Islet of Langerhans (tissue), 1 donor: Measurements from ENCODE around the gene CD300C.
"Not testable (repeated sequence)": the region's sequence is repeated elsewhere in the genome, so short reads cannot be mapped to it uniquely, and the experiment has no call there.

ENCODE experiments used
- FAIRE-seq: peaks from one replicate; lab custom pipeline; 2011; peaks lifted over from hg19 to GRCh38; lab: Jason Lieb, UNC

Gene CD300C

GRCh38 chr17:74512624-74513091 lies 33.3 kb downstream of the CD300C start:
- FAIRE-seq: no peak

GRCh38 chr17:74512036-74512435 lies 33.9 kb downstream of the CD300C start:
- FAIRE-seq: no peak

GRCh38 chr17:74508156-74508555 lies 37.8 kb downstream of the CD300C start:
- no peak for FAIRE-seq

- not testable (repeated sequence) for FAIRE-seq
Measured at GRCh38 chr17:74503949-74504348, 42.0 kb downstream of the CD300C start.

GRCh38 chr17:74502861-74503260 lies 43.1 kb downstream of the CD300C start:
- no peak for FAIRE-seq

- no peak for FAIRE-seq
Measured at GRCh38 chr17:74499992-74500391, 45.9 kb downstream of the CD300C start.

GRCh38 chr17:74497471-74497870 lies 48.4 kb downstream of the CD300C start:
- FAIRE-seq: no peak

GRCh38 chr17:74493331-74493833 lies 52.5 kb downstream of the CD300C start:
- FAIRE-seq: peak; percentile 83

GRCh38 chr17:74491626-74492025 lies 54.3 kb downstream of the CD300C start:
- no peak for FAIRE-seq
